ENCODE results near the gene DDX23. TPM values are rescaled to one million over a fixed set of nuclear protein-coding genes. Genes with fewer than 3 reads are reported as not detected.

Gene DDX23
- polyA plus RNA-seq, 1 donor (not counting 4 experiments of a cell fraction or from before 2014, with no cell fraction given) = 57.8 TPM

GRCh38 chr12:48822139-48822538, 29.8 kb downstream of the DDX23 start:
- Histone ChIP-seq H3K36me3 (ENCODE audit: control insufficient read depth in 2 of 2, extremely low read depth in 1 of 2, insufficient read depth in 2 of 2, low read length in 2 of 2) (peaks cover 0 to 5% of the 10 kb centered on the region in 2 experiments), H2AFZ (ENCODE audit: control insufficient read depth, low read length) (no peak overlapping the region), H3K9ac (ENCODE audit: control insufficient read depth, extremely low read depth, insufficient read depth, low read length) (no peak overlapping the region), H3K27ac (ENCODE audit: control insufficient read depth, insufficient read depth, low read length) (no peak overlapping the region), H3K4me3 (ENCODE audit: control insufficient read depth in 2 of 3, extremely low read depth in 1 of 3, insufficient read depth in 2 of 3, low read depth in 1 of 3, low read length in 3 of 3) (no peak overlapping the region), H3K4me1 (ENCODE audit: control insufficient read depth, extremely low read depth, insufficient read depth, low read length) (peaks cover 11% of the 10 kb centered on the region), H3K9me1 (ENCODE audit: control insufficient read depth, extremely low read depth, insufficient read depth, low read length) (peaks cover under 1% of the 10 kb centered on the region), H3K9me3 (ENCODE audit: control insufficient read depth, low read depth, low read length) (no peaks in the 10 kb centered on the region), H4K20me1 (ENCODE audit: control insufficient read depth, extremely low read depth, insufficient read depth, low read length) (no peaks in the 10 kb centered on the region), H3K79me2 (ENCODE audit: control insufficient read depth, insufficient read depth, low read length) (no peaks in the 10 kb centered on the region), H3K27me3 (ENCODE audit: control insufficient read depth, extremely low read depth, insufficient read depth, low read length) (no peaks in the 10 kb centered on the region), H3K4me2 (ENCODE audit: control insufficient read depth, extremely low read depth, insufficient read depth, low read depth, low read length) (no peak overlapping the region)
- FAIRE-seq = no peak
- no peak for DNase-seq (ENCODE audit: low read depth, low spot score)
- TF ChIP-seq EZH2 (IDR thresholded peaks at IDR 0.05; ENCODE audit: low read length) (no peak), CTCF (optimal IDR thresholded peaks at IDR 0.05 in 1 of 3, IDR thresholded peaks at IDR 0.05 in 1 of 3, conservative IDR thresholded peaks at IDR 0.05 in 1 of 3; ENCODE audit: extremely low read depth in 1 of 3, insufficient read depth in 2 of 3, low read length in 3 of 3) (no peak)
- dilution Hi-C loops (cut with MboI; ENCODE audit: extremely low pct_ligation_motif_present, low sequenced_read_pairs) = no loop called here

- Histone ChIP-seq H3K9ac (ENCODE audit: control insufficient read depth, extremely low read depth, insufficient read depth, low read length) (no peak overlapping the region), H3K27ac (ENCODE audit: control insufficient read depth, insufficient read depth, low read length) (no peak overlapping the region), H3K36me3 (ENCODE audit: control insufficient read depth in 2 of 2, extremely low read depth in 1 of 2, insufficient read depth in 2 of 2, low read length in 2 of 2) (peaks cover 0 to 2% of the 10 kb centered on the region in 2 experiments), H3K4me3 (ENCODE audit: control insufficient read depth in 2 of 3, extremely low read depth in 1 of 3, insufficient read depth in 2 of 3, low read depth in 1 of 3, low read length in 3 of 3) (no peak overlapping the region), H4K20me1 (ENCODE audit: control insufficient read depth, extremely low read depth, insufficient read depth, low read length) (no peaks in the 10 kb centered on the region), H3K9me3 (ENCODE audit: control insufficient read depth, low read depth, low read length) (no peaks in the 10 kb centered on the region), H3K27me3 (ENCODE audit: control insufficient read depth, extremely low read depth, insufficient read depth, low read length) (no peaks in the 10 kb centered on the region), H3K4me2 (ENCODE audit: control insufficient read depth, extremely low read depth, insufficient read depth, low read depth, low read length) (no peak overlapping the region), H2AFZ (ENCODE audit: control insufficient read depth, low read length) (no peak overlapping the region), H3K79me2 (ENCODE audit: control insufficient read depth, insufficient read depth, low read length) (no peaks in the 10 kb centered on the region), H3K4me1 (ENCODE audit: control insufficient read depth, extremely low read depth, insufficient read depth, low read length) (peaks cover 14% of the 10 kb centered on the region), H3K9me1 (ENCODE audit: control insufficient read depth, extremely low read depth, insufficient read depth, low read length) (no peaks in the 10 kb centered on the region)
- DNase-seq (ENCODE audit: low read depth, low spot score) (no peak), FAIRE-seq (no peak)
- no peak for TF ChIP-seq EZH2 (IDR thresholded peaks at IDR 0.05; ENCODE audit: low read length)
- TF ChIP-seq CTCF (optimal IDR thresholded peaks at IDR 0.05 in 1 of 3, IDR thresholded peaks at IDR 0.05 in 1 of 3, conservative IDR thresholded peaks at IDR 0.05 in 1 of 3; ENCODE audit: extremely low read depth in 1 of 3, insufficient read depth in 2 of 3, low read length in 3 of 3) = no peak
- dilution Hi-C loops (cut with MboI; ENCODE audit: extremely low pct_ligation_motif_present, low sequenced_read_pairs) = no loop called here
These were observed 31.8 kb downstream of the DDX23 start for GRCh38 chr12:48819986-48820725.
